HG02970 (cell line): Measurements from ENCODE around the gene GBE1.
"Not testable (repeated sequence)": the region's sequence is repeated elsewhere in the genome, so short reads cannot be mapped to it uniquely, and the experiment has no call there.

ENCODE experiments used
- ATAC-seq: cut with Tn5 transposase; IDR thresholded peaks from one replicate; pipeline ENCODE4 v1.9.1; 2021; ENCODE audit warnings: mild to moderate bottlenecking, moderate library complexity, moderate number of reproducible peaks; ENCODE audit not compliant: unreplicated experiment, low FRiP score

Gene GBE1

DNA sequence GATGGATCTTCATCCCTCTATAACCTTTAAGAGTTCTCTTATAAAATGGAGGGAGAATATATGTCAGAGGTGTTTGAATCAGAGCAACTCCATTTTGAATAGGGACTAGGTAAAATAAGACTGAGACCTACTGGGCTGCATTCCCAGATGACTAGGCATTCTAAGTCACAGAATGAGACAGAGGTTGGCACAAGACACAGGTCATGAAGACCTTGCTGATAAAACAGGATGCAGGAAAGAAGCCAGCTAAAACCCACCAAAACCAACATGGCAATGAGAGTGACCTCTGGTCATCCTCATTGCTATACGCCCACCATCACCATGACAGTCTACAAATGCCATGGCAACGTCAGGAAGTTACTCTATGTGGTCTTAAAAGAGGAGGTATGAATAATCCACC is 211.0 kb downstream of the GBE1 start:
- no peak for ATAC-seq

DNA sequence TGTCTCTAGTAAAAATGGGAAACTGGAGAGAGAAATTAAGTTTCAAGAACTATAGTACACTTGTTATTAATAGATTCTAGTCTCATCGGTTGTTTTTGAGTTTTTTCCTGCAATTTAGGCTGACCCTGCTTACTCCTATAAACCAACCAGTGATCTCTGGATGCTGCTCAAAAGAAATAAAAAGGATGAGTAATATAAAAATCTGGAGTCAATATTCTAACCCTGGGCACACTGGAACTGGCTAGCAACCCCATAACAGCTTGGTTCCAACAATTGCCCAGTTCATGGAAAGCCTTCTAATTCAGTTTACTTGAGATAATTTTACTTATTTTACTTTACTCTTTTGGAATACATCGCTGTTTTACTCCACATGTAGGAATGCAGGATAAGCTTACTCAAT is 211.6 kb downstream of the GBE1 start:
- no peak for ATAC-seq

- no peak for ATAC-seq
These were observed 212.1 kb downstream of the GBE1 start for GRCh38 chr3:81549388-81549787.

GRCh38 chr3:81545572-81545971 is 215.9 kb downstream of the GBE1 start:
- no peak for ATAC-seq

- ATAC-seq: no peak
These were observed 217.1 kb downstream of the GBE1 start for GRCh38 chr3:81544385-81544784.

DNA sequence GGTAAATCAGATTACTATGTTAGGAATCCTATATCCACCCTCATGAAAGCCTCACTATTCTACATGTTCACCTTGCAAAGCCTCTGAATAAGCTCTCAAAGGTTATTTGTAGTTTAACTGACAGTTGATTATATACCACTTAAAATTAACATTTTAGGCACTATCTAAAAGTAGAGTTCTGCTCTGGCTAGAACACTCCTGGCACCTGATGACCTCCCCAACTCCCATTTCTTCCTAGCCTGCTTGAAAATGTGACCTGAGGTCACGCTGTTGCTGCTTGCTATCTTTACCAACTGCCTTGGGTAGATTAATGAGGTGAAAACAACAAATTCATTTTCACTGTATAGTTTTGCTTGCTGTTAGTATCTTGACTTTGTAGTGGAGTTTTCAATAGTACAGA is 220.7 kb downstream of the GBE1 start:
- ATAC-seq: no peak

DNA sequence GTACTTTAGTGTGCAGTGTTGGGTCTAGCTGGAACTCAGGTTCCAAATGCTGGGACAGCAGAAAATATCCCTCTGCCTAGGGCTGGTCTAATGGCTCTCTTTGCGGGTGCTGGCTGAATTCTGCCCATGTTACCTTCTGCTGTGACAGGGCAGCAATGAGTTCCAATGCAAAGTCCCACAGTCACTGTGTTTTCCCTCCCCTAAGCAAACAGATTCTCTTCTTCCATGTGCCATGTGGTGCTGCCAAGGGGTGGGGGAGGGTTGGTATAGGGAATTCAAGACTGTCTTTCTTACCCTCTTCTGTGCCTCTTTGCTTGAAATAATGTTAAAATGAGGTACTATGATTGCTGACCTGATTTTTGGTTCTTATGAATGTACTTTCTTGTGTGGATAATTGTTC is 229.6 kb downstream of the GBE1 start:
- no peak for ATAC-seq

GRCh38 chr3:81531263-81531662 is 230.2 kb downstream of the GBE1 start:
- no peak for ATAC-seq

GRCh38 chr3:81530180-81530939 is 231.1 kb downstream of the GBE1 start:
- no peak for ATAC-seq

DNA sequence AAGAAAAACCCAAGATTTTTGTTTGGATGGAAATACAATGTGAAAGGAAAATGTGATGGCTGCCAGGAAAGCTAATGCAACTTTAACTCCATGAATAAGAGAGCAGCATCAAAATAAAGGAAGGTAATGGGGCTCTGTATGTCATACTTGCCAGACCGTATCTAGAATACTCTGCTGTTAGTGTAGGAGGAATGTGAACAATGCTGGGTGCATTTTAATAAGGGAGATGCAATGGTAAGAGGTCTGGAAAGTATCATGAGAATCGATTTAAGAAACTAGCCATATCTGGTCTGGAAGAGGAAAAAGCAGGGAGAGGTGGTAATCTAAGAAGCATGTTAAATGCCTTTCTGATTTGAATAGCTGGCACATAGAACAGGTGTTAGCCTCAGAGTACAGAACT is 239.6 kb downstream of the GBE1 start:
- ATAC-seq: no peak

- ATAC-seq: no peak
These were observed 242.5 kb downstream of the GBE1 start for GRCh38 chr3:81518945-81519344.

- ATAC-seq: no peak
These were observed 245.4 kb downstream of the GBE1 start for GRCh38 chr3:81516042-81516441.

- ATAC-seq: no peak
These were observed 247.9 kb downstream of the GBE1 start for GRCh38 chr3:81513591-81513990.

- ATAC-seq: no peak
These were observed 258.4 kb downstream of the GBE1 start for GRCh38 chr3:81503026-81503425.

GRCh38 chr3:81502236-81502635 is 259.2 kb downstream of the GBE1 start:
- ATAC-seq: no peak

DNA sequence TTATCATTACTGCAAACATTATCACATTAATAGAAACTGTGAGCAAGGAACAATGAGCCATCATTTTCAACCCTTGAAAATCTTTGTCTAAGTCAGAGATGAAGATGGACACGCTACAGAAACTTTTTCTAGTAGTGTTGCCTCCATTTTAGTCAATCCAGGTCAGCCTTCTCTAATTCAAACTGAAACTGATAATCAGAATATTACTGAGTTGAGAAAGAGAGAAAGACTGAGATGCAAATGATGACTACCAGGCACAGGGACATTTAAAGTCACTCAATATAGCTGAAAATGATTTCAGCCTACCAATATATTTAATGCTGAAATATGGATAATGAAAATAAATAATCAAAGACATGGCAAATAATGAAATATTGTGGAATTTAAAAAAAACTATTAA is 261.4 kb downstream of the GBE1 start:
- no peak for ATAC-seq

GRCh38 chr3:81497572-81498251 is 263.7 kb downstream of the GBE1 start:
- ATAC-seq: no peak

GRCh38 chr3:81496407-81497104 is 264.9 kb downstream of the GBE1 start:
- no peak for ATAC-seq

DNA sequence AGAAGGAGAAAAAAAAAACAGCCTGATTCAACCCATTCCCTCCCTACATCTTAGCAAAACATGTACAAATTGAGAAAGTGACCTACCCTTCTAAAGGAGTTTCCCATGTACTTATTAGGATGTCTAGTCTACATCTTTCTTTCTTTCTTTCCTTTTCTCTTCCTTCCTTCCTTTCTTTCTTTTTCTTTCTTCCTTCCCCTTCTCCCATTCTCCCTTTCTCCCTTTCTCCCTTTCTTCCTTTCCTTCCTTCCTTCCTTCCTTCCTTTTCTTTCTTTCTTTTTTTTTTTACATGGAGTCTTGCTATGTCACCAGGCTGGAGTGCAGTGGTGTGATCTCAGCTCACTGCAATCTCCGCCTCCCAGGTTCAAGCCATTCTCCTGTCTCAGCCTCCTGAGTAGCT is 269.0 kb downstream of the GBE1 start:
- not testable (repeated sequence) for ATAC-seq

GRCh38 chr3:81492040-81492439 is 269.4 kb downstream of the GBE1 start:
- ATAC-seq: no peak

- peak; percentile 88 for ATAC-seq
These were observed 270.7 kb downstream of the GBE1 start for GRCh38 chr3:81490541-81491288.
